ENCODE data around the gene OBP2B.
"Not testable (repeated sequence)": the region's sequence is repeated elsewhere in the genome, so short reads cannot be mapped to it uniquely, and the experiment has no call there.

The OBP2B gene
- total RNA-seq, result 0 reads per million in 3 donors

- H3K9me3 ChIP-seq (ENCODE audit: control insufficient read depth, low read length); H3K4me3 ChIP-seq (ENCODE audit: insufficient read depth, low read depth, low read length, poor library complexity, severe bottlenecking); H3K27me3 ChIP-seq (replicated peaks; ENCODE audit: control insufficient read depth, insufficient read depth, low read length, poor library complexity, severe bottlenecking); H3K4me1 ChIP-seq (ENCODE audit: control insufficient read depth, insufficient read depth, low read length, poor library complexity, severe bottlenecking); H3K36me3 ChIP-seq (ENCODE audit: control insufficient read depth, insufficient read depth, low read length); DNase-seq; H3K27ac ChIP-seq (ENCODE audit: insufficient read depth, low read length, poor library complexity, severe bottlenecking): not testable (repeated sequence)
These were observed at the start of gene OBP2B for GRCh38 chr9:133208880-133209300. Gene OBP2B, minus strand, starts transcription at chr9:133209250. Its CDS starts 51 bp downstream, at chr9:133209199.

- Histone ChIP-seq H3K27me3 (replicated peaks; ENCODE audit: control insufficient read depth, insufficient read depth, low read length, poor library complexity, severe bottlenecking) (no peaks in the 10 kb centered on the region), H3K36me3 (ENCODE audit: control insufficient read depth, insufficient read depth, low read length) (no peaks in the 10 kb centered on the region), H3K27ac (ENCODE audit: insufficient read depth, low read length, poor library complexity, severe bottlenecking) (no peak overlapping the region), H3K9me3 (ENCODE audit: control insufficient read depth, low read length) (no peaks in the 10 kb centered on the region), H3K4me3 (ENCODE audit: insufficient read depth, low read depth, low read length, poor library complexity, severe bottlenecking) (no peak overlapping the region), H3K4me1 (ENCODE audit: control insufficient read depth, insufficient read depth, low read length, poor library complexity, severe bottlenecking) (no peaks in the 10 kb centered on the region)
- no peak for DNase-seq
These were observed 49.3 kb upstream of the OBP2B start for GRCh38 chr9:133258061-133259015.

GRCh38 chr9:133257465-133257956, 48.5 kb upstream of the OBP2B start:
- no peaks in the 10 kb centered on the region for H3K27me3 ChIP-seq (replicated peaks; ENCODE audit: control insufficient read depth, insufficient read depth, low read length, poor library complexity, severe bottlenecking)
- DNase-seq, result no peak
- H3K9me3 ChIP-seq (ENCODE audit: control insufficient read depth, low read length), result no peaks in the 10 kb centered on the region
- H3K4me3 ChIP-seq (ENCODE audit: insufficient read depth, low read depth, low read length, poor library complexity, severe bottlenecking), result no peak overlapping the region
- no peaks in the 10 kb centered on the region for H3K36me3 ChIP-seq (ENCODE audit: control insufficient read depth, insufficient read depth, low read length)
- H3K4me1 ChIP-seq (ENCODE audit: control insufficient read depth, insufficient read depth, low read length, poor library complexity, severe bottlenecking), result peaks cover 4% of the 10 kb centered on the region
- no peak overlapping the region for H3K27ac ChIP-seq (ENCODE audit: insufficient read depth, low read length, poor library complexity, severe bottlenecking)

- Histone ChIP-seq H3K9me3 (ENCODE audit: control insufficient read depth, low read length) (no peaks in the 10 kb centered on the region), H3K4me3 (ENCODE audit: insufficient read depth, low read depth, low read length, poor library complexity, severe bottlenecking) (no peak overlapping the region), H3K27me3 (replicated peaks; ENCODE audit: control insufficient read depth, insufficient read depth, low read length, poor library complexity, severe bottlenecking) (no peaks in the 10 kb centered on the region), H3K27ac (ENCODE audit: insufficient read depth, low read length, poor library complexity, severe bottlenecking) (no peak overlapping the region), H3K36me3 (ENCODE audit: control insufficient read depth, insufficient read depth, low read length) (no peaks in the 10 kb centered on the region), H3K4me1 (ENCODE audit: control insufficient read depth, insufficient read depth, low read length, poor library complexity, severe bottlenecking) (peaks cover 6% of the 10 kb centered on the region)
- DNase-seq, result no peak
These were observed 47.6 kb upstream of the OBP2B start for GRCh38 chr9:133256686-133257091.

- DNase-seq, result no peak
- no peak overlapping the region for H3K27ac ChIP-seq (ENCODE audit: insufficient read depth, low read length, poor library complexity, severe bottlenecking)
- H3K36me3 ChIP-seq (ENCODE audit: control insufficient read depth, insufficient read depth, low read length), result no peaks in the 10 kb centered on the region
- H3K27me3 ChIP-seq (replicated peaks; ENCODE audit: control insufficient read depth, insufficient read depth, low read length, poor library complexity, severe bottlenecking), result no peaks in the 10 kb centered on the region
- peaks cover 6% of the 10 kb centered on the region for H3K4me1 ChIP-seq (ENCODE audit: control insufficient read depth, insufficient read depth, low read length, poor library complexity, severe bottlenecking)
- no peaks in the 10 kb centered on the region for H3K9me3 ChIP-seq (ENCODE audit: control insufficient read depth, low read length)
- no peak overlapping the region for H3K4me3 ChIP-seq (ENCODE audit: insufficient read depth, low read depth, low read length, poor library complexity, severe bottlenecking)
These were observed 47.0 kb upstream of the OBP2B start for GRCh38 chr9:133256136-133256461.

- no peak overlapping the region for H3K4me3 ChIP-seq (ENCODE audit: insufficient read depth, low read depth, low read length, poor library complexity, severe bottlenecking)
- H3K27me3 ChIP-seq (replicated peaks; ENCODE audit: control insufficient read depth, insufficient read depth, low read length, poor library complexity, severe bottlenecking), result no peaks in the 10 kb centered on the region
- H3K27ac ChIP-seq (ENCODE audit: insufficient read depth, low read length, poor library complexity, severe bottlenecking), result no peak overlapping the region
- H3K36me3 ChIP-seq (ENCODE audit: control insufficient read depth, insufficient read depth, low read length), result no peaks in the 10 kb centered on the region
- no peaks in the 10 kb centered on the region for H3K9me3 ChIP-seq (ENCODE audit: control insufficient read depth, low read length)
- no peak for DNase-seq
- H3K4me1 ChIP-seq (ENCODE audit: control insufficient read depth, insufficient read depth, low read length, poor library complexity, severe bottlenecking), result peaks cover 6% of the 10 kb centered on the region
These were observed 46.5 kb upstream of the OBP2B start for GRCh38 chr9:133255371-133256135.

- H3K4me3 ChIP-seq (ENCODE audit: insufficient read depth, low read depth, low read length, poor library complexity, severe bottlenecking), result no peak overlapping the region
- H3K36me3 ChIP-seq (ENCODE audit: control insufficient read depth, insufficient read depth, low read length), result no peaks in the 10 kb centered on the region
- no peaks in the 10 kb centered on the region for H3K27me3 ChIP-seq (replicated peaks; ENCODE audit: control insufficient read depth, insufficient read depth, low read length, poor library complexity, severe bottlenecking)
- H3K27ac ChIP-seq (ENCODE audit: insufficient read depth, low read length, poor library complexity, severe bottlenecking), result no peak overlapping the region
- no peak for DNase-seq
- no peaks in the 10 kb centered on the region for H3K9me3 ChIP-seq (ENCODE audit: control insufficient read depth, low read length)
- H3K4me1 ChIP-seq (ENCODE audit: control insufficient read depth, insufficient read depth, low read length, poor library complexity, severe bottlenecking), result peaks cover 6% of the 10 kb centered on the region
These were observed 45.4 kb upstream of the OBP2B start for GRCh38 chr9:133254471-133254870.

GRCh38 chr9:133253268-133253667, 44.2 kb upstream of the OBP2B start:
- H3K36me3 ChIP-seq (ENCODE audit: control insufficient read depth, insufficient read depth, low read length), result no peaks in the 10 kb centered on the region

GRCh38 chr9:133252301-133253020, 43.4 kb upstream of the OBP2B start:
- no peaks in the 10 kb centered on the region for H3K9me3 ChIP-seq (ENCODE audit: control insufficient read depth, low read length)
- H3K4me3 ChIP-seq (ENCODE audit: insufficient read depth, low read depth, low read length, poor library complexity, severe bottlenecking), result peak overlapping the region; percentile 3
- peaks cover 6% of the 10 kb centered on the region for H3K4me1 ChIP-seq (ENCODE audit: control insufficient read depth, insufficient read depth, low read length, poor library complexity, severe bottlenecking)
- no peak for DNase-seq
- no peaks in the 10 kb centered on the region for H3K27me3 ChIP-seq (replicated peaks; ENCODE audit: control insufficient read depth, insufficient read depth, low read length, poor library complexity, severe bottlenecking)
- peak overlapping the region; percentile 35 for H3K27ac ChIP-seq (ENCODE audit: insufficient read depth, low read length, poor library complexity, severe bottlenecking)
- no peaks in the 10 kb centered on the region for H3K36me3 ChIP-seq (ENCODE audit: control insufficient read depth, insufficient read depth, low read length)

More at GRCh38 chr9:133253268-133253667, 44.2 kb upstream of the OBP2B start:
- no peak for DNase-seq
- no peaks in the 10 kb centered on the region for H3K27me3 ChIP-seq (replicated peaks; ENCODE audit: control insufficient read depth, insufficient read depth, low read length, poor library complexity, severe bottlenecking)
- H3K4me1 ChIP-seq (ENCODE audit: control insufficient read depth, insufficient read depth, low read length, poor library complexity, severe bottlenecking), result peaks cover 6% of the 10 kb centered on the region
- no peak overlapping the region for H3K4me3 ChIP-seq (ENCODE audit: insufficient read depth, low read depth, low read length, poor library complexity, severe bottlenecking)
- no peaks in the 10 kb centered on the region for H3K9me3 ChIP-seq (ENCODE audit: control insufficient read depth, low read length)
- H3K27ac ChIP-seq (ENCODE audit: insufficient read depth, low read length, poor library complexity, severe bottlenecking), result no peak overlapping the region
